Fibroblast of the conjunctiva (primary cell): ENCODE results near the gene RNF214.
"Not testable (repeated sequence)": the region's sequence is repeated elsewhere in the genome, so short reads cannot be mapped to it uniquely, and the experiment has no call there.

Source experiments
- DNase-seq: peaks from one replicate; pipeline ENCODE4 v3.0.0-alpha.2; 2010; ENCODE audit warnings: low read depth

The RNF214 gene

GRCh38 chr11:117232092-117232878 lies at the start of gene RNF214:
Gene RNF214 (plus strand): TSS chr11:117232671. CDS start chr11:117234273, 1,602 bp downstream.
- DNase-seq: peak; percentile 31

- not testable (repeated sequence) for DNase-seq
Observed at GRCh38 chr11:117183178-117183577, 49.3 kb upstream of the RNF214 start.

GRCh38 chr11:117183724-117184349 lies 48.6 kb upstream of the RNF214 start:
- DNase-seq: no peak

GRCh38 chr11:117185736-117186430 lies 46.6 kb upstream of the RNF214 start:
- no peak for DNase-seq

GRCh38 chr11:117186431-117186761 lies 46.1 kb upstream of the RNF214 start:
- DNase-seq: no peak

GRCh38 chr11:117187007-117187406 lies 45.5 kb upstream of the RNF214 start:
- DNase-seq: no peak

- no peak for DNase-seq
Observed at GRCh38 chr11:117187428-117187798, 45.1 kb upstream of the RNF214 start.

GRCh38 chr11:117187799-117188481 lies 44.5 kb upstream of the RNF214 start:
- DNase-seq: no peak

- no peak for DNase-seq
Observed at GRCh38 chr11:117188620-117189081, 43.8 kb upstream of the RNF214 start.

GRCh38 chr11:117189191-117189940 lies 43.1 kb upstream of the RNF214 start:
- DNase-seq: no peak

- no peak for DNase-seq
Observed at GRCh38 chr11:117189941-117190544, 42.4 kb upstream of the RNF214 start.

- DNase-seq: no peak
Observed at GRCh38 chr11:117191680-117192400, 40.6 kb upstream of the RNF214 start.

- no peak for DNase-seq
Observed at GRCh38 chr11:117192401-117192875, 40.0 kb upstream of the RNF214 start.

GRCh38 chr11:117193130-117194020 lies 39.1 kb upstream of the RNF214 start:
- DNase-seq: no peak

- DNase-seq: no peak
Observed at GRCh38 chr11:117194267-117194666, 38.2 kb upstream of the RNF214 start.

- no peak for DNase-seq
Observed at GRCh38 chr11:117195258-117195657, 37.2 kb upstream of the RNF214 start.

- DNase-seq: no peak
Observed at GRCh38 chr11:117195761-117196160, 36.7 kb upstream of the RNF214 start.

GRCh38 chr11:117197006-117197405 lies 35.5 kb upstream of the RNF214 start:
- no peak for DNase-seq
